Endothelial cell (in vitro differentiated cells): Measurements from ENCODE around the gene IGSF6. TPM values are rescaled to one million over a fixed set of nuclear protein-coding genes. Genes with fewer than 3 reads are reported as not detected.
"Not testable (repeated sequence)": the region's sequence is repeated elsewhere in the genome, so short reads cannot be mapped to it uniquely, and the experiment has no call there.

Source experiments
- DNase-seq: peaks from one replicate; pipeline ENCODE4 v3.0.0; 2021; ENCODE audit warnings: low spot score
- H3K27ac Mint-ChIP-seq: one replicate; pipeline ENCODE4 v1.8.0; 2021; ENCODE audit warnings: mixed read lengths, inconsistent platforms; ENCODE audit not compliant: unreplicated experiment
- H3K27me3 Mint-ChIP-seq: one replicate; pipeline ENCODE4 v1.8.0; 2021; ENCODE audit warnings: mild to moderate bottlenecking, moderate library complexity, mixed read lengths, inconsistent platforms; ENCODE audit not compliant: unreplicated experiment
- H3K36me3 Mint-ChIP-seq: one replicate; pipeline ENCODE4 v1.8.0; 2021; ENCODE audit warnings: mild to moderate bottlenecking, low read depth, mixed read lengths, inconsistent platforms; ENCODE audit not compliant: unreplicated experiment
- H3K4me1 Mint-ChIP-seq: one replicate; pipeline ENCODE4 v1.8.0; 2021; ENCODE audit warnings: mild to moderate bottlenecking, mixed read lengths, inconsistent platforms; ENCODE audit not compliant: unreplicated experiment
- H3K4me3 Mint-ChIP-seq: one replicate; pipeline ENCODE4 v1.8.0; 2021; ENCODE audit warnings: mild to moderate bottlenecking, mixed read lengths, inconsistent platforms; ENCODE audit not compliant: unreplicated experiment
- H3K9me3 Mint-ChIP-seq: one replicate; pipeline ENCODE4 v1.8.0; 2021; ENCODE audit warnings: mixed read lengths, inconsistent platforms; ENCODE audit not compliant: unreplicated experiment
- CTCF ChIP-seq: fragments of 200-600 bp; sonication (generic); IDR thresholded peaks from one replicate; pipeline ENCODE4 v1.5.0; 2021; ENCODE audit warnings: antibody characterized with exemption; ENCODE audit not compliant: unreplicated experiment
- total RNA-seq: library from RNA; stranded (reverse); fragmentation: NEBNext Ultra II Directional; extraction: Animal tissue kit (Norgen Biotek cat#: 25700); gene quantifications from one replicate; pipeline ENCODE4 v1.2.1, GENCODE V29; 2021; ENCODE audit not compliant: unreplicated experiment

Gene IGSF6
- total RNA-seq, 1 donor from 2014 or later = not detected

- no peak overlapping the region for H3K27ac Mint-ChIP-seq
- TF ChIP-seq CTCF = no peak
- no peak overlapping the region for H3K4me3 Mint-ChIP-seq
- peaks cover 4% of the 10 kb centered on the region for H3K36me3 Mint-ChIP-seq
- H3K4me1 Mint-ChIP-seq = peaks cover 3% of the 10 kb centered on the region
- H3K27me3 Mint-ChIP-seq = peaks cover 2% of the 10 kb centered on the region
- DNase-seq = no peak
- no peaks in the 10 kb centered on the region for H3K9me3 Mint-ChIP-seq
Observed at GRCh38 chr16:21651515-21651914, 893 bp downstream of the IGSF6 start.

GRCh38 chr16:21650521-21650920, 1.9 kb downstream of the IGSF6 start:
- Mint-ChIP-seq H3K9me3 (no peaks in the 10 kb centered on the region), H3K27ac (no peak overlapping the region), H3K4me1 (peaks cover 3% of the 10 kb centered on the region), H3K36me3 (peaks cover 4% of the 10 kb centered on the region), H3K27me3 (peaks cover 2% of the 10 kb centered on the region), H3K4me3 (no peak overlapping the region)
- DNase-seq = no peak
- TF ChIP-seq CTCF = no peak

GRCh38 chr16:21649826-21650406, 2.5 kb downstream of the IGSF6 start:
- H3K27ac Mint-ChIP-seq, DNase-seq, H3K27me3 Mint-ChIP-seq, H3K9me3 Mint-ChIP-seq, H3K4me1 Mint-ChIP-seq, H3K4me3 Mint-ChIP-seq, H3K36me3 Mint-ChIP-seq: not testable (repeated sequence)

- H3K4me3 Mint-ChIP-seq = no peak overlapping the region
- no peak for DNase-seq
- H3K4me1 Mint-ChIP-seq = peaks cover 3% of the 10 kb centered on the region
- H3K36me3 Mint-ChIP-seq = peaks cover 2% of the 10 kb centered on the region
- peaks cover 2% of the 10 kb centered on the region for H3K27me3 Mint-ChIP-seq
- H3K27ac Mint-ChIP-seq = no peak overlapping the region
- TF ChIP-seq CTCF = no peak
- no peaks in the 10 kb centered on the region for H3K9me3 Mint-ChIP-seq
Observed at GRCh38 chr16:21647562-21648164, 4.7 kb downstream of the IGSF6 start.

GRCh38 chr16:21646721-21647561, 5.5 kb downstream of the IGSF6 start:
- no peak for TF ChIP-seq CTCF
- H3K27me3 Mint-ChIP-seq = peaks cover 2% of the 10 kb centered on the region
- H3K9me3 Mint-ChIP-seq = no peaks in the 10 kb centered on the region
- H3K36me3 Mint-ChIP-seq = no peaks in the 10 kb centered on the region
- H3K27ac Mint-ChIP-seq = no peak overlapping the region
- no peak for DNase-seq
- H3K4me1 Mint-ChIP-seq = peaks cover 3% of the 10 kb centered on the region
- H3K4me3 Mint-ChIP-seq = no peak overlapping the region
